ENCODE results near the gene SCLY. TPM values are rescaled to one million over a fixed set of nuclear protein-coding genes. Genes with fewer than 3 reads are reported as not detected.
"Not testable (repeated sequence)": the region's sequence is repeated elsewhere in the genome, so short reads cannot be mapped to it uniquely, and the experiment has no call there.

Gene SCLY
- 10 to 100 TPM; 21.6 to 33.9 (median 32.1) TPM for polyA plus RNA-seq (ENCODE audit: insufficient read length in 4 of 4)

- peak; percentile 76 to 95 (median 92) for DNase-seq (ENCODE audit: low read depth in 4 of 4, low spot score in 2 of 4)
Observed at GRCh38 chr2:238060542-238061314, at the start of gene SCLY. Gene SCLY (plus strand): TSS chr2:238061001. CDS start chr2:238061055, 54 bp downstream.

DNA sequence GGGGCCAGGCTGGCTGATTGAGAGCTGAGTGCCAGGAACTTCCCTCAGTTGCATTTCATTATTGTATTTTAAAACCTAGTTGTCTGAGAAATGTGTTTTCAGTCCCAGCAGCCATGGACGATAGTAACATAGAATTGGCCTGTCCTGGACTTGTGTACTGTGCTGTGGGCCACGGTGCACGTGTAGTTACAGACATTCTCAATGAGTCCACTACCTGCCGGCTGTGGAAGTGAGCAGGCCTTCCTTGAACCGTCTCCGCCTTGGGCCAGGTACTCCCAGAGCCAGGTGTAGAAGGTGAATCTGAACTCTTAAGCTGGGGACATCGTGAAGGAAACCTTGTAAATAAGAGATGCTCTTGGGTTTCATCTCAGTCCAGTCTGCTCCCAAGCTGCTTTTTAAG is 47.0 kb upstream of the SCLY start:
- no peak for DNase-seq (ENCODE audit: low read depth in 4 of 4, low spot score in 2 of 4)

DNA sequence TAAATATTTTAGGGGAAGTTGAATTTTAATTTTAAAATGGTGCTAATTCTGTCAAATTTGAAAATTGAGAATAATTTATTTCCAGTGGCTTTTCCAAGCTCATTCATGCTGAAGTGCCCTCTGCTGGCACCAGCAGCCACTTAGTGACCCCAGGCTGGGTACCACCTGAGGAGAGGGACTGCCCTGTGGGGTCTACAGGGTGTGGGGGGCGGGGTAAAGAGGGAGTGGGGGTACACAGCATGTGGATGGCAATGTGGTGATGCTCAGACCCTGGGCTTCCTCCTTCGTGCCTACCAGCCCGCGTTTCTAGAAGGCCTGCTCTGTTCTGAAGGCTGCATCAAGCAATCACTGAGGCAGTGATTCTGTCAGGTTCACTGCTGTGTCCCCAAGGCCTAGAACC is 45.1 kb upstream of the SCLY start:
- DNase-seq (ENCODE audit: low read depth in 4 of 4, low spot score in 2 of 4), result no peak

DNA sequence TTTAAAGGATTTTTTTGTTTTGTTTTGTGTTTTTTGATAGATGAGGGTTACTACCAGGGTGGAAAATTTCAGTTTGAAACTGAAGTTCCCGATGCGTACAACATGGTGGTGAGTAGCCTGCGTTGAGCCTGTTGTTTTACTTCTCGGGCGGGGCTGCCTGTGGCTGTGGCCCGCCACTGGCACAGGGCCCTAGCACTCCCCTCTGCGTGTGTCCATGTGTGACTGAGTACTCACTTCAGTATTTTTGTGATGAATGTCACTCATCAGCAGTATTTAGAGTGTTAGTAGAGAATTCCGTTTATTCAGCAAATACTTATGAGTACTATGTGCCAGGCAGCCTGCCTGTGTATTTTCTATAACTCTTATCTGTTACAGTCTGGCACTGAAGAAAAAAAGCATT is 44.3 kb upstream of the SCLY start:
- no peak for DNase-seq (ENCODE audit: low read depth in 4 of 4, low spot score in 2 of 4)

DNA sequence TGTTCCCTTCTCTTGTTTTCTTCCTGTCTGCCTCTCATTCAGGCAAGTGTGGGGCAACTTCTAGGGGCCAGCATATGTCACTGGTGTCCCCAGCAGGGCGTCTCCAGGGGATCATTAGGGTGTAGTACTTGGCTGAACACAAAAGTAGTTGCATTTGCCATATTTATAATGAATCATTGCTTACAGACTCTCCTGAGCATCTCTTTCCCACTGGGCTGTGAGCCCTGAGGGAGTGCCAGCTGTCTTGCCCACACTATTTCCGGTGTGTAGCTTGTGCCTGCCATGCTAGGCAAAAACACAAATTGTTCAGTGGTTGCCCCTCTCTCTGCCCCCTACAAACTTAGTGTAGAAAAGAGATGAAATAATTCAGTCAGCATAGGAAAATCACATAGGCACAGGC is 40.8 kb upstream of the SCLY start:
- no peak for DNase-seq (ENCODE audit: low read depth in 4 of 4, low spot score in 2 of 4)

GRCh38 chr2:238020816-238021215 is 40.0 kb upstream of the SCLY start:
- no peak for DNase-seq (ENCODE audit: low read depth in 4 of 4, low spot score in 2 of 4)

DNA sequence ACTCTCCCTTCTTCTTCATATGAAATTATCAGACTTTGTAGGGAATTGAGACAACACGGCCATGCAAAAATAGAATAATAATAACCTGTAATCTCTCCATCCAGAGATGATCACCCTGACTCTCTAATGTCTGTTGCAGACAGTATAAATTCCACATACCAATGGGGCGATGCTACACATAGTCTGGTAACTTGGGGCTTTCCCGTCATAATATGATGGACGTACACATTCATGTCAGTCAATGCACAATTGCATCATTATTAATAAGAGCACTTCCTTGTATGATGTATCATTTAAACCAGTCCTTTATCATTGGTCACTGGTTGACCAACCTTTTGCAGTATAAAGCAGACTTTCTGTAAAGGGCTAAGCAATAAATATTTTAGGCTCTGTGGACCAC is 39.5 kb upstream of the SCLY start:
- DNase-seq (ENCODE audit: low read depth in 4 of 4, low spot score in 2 of 4), result no peak

DNA sequence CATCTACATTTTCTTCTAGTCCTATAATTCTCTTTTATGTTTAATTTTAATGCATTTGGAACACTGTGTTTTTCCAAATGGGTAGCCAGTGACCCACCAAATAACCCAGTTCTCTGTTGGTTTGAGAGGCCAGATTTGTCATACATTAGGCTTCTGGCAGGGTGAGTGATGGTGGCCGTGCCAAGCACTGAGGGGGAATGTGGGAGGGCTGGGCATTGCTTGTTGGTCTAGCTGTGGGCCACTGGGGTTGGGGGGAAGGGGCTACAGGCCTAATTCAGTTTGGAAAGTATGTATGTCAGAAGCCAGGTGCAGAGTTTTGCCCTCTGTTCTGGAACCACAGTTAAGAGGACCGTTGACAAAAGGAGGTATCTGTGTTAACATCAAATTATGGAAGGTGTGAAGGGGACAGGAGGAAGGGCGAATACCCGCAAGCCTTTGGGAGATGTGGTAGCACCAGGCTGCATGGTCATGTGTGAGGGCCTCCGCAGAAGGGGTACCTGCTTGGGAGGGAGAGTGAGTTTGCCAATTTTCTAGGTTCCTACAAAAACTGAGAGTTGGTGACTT is 38.1 kb upstream of the SCLY start:
- no peak for DNase-seq (ENCODE audit: low read depth in 4 of 4, low spot score in 2 of 4)

GRCh38 chr2:238023608-238024007 is 37.2 kb upstream of the SCLY start:
- no peak for DNase-seq (ENCODE audit: low read depth in 4 of 4, low spot score in 2 of 4)

- no peak for DNase-seq (ENCODE audit: low read depth in 4 of 4, low spot score in 2 of 4)
Observed at GRCh38 chr2:238024986-238025385, 35.8 kb upstream of the SCLY start.

- no peak for DNase-seq (ENCODE audit: low read depth in 4 of 4, low spot score in 2 of 4)
Observed at GRCh38 chr2:238025741-238026360, 35.0 kb upstream of the SCLY start.

DNA sequence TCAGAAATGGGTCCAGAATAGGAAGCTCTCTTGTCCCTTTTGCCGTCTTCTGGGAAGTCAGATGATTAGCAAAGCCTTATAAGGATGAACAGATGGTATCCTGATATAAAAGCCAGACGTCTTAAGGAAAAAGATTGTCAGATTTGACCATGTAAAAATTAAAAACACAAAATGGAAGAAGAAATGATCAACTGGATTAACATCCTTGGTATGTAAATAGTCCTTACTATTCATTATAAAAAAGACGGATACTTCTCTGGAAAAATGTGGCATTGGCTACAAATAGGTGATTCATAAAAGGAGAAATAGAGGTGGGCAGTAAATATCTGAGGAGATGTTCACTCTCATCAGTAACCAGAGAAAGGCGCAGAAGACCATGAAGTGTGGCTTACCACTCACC is 33.7 kb upstream of the SCLY start:
- DNase-seq (ENCODE audit: low read depth in 4 of 4, low spot score in 2 of 4), result no peak

DNA sequence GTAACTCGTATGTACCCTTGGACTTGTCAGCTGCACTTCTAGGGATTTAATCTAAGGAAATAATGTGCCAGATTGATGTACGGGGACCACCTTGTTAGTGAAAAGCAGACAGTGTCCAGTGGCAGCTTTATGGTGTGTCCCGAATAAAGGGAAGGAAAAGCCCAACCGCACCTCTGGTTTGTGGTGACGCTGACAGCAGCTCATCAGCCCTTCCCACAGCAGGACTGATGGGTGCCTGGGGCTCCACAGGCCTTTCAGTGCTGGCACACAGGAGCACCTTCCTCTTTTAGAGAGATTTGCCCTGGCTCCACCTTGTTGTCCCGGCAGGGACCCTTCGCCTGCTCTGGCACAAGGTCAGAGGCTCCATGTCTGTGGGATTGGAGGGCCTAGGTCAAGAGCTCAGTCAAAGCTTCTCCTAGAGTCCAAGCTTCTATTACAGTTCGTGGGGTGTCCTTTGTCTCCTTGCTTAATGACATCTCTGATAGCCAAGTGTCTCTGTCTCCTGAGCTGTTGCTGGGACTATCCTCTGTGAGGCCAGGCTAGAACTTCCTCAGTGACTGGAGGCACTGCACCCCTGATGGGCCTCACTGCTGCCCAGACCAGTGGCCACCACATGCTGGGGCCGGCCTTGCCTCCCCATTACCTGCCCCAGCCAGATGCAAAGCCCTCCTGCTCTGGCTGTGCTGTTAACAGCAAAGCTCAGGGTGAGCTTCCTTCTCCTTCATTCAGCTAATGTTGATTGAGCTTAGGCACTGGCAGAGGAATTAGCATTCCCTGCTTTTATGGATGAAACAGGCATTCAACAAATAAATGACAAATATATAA is 33.0 kb upstream of the SCLY start:
- no peak for DNase-seq (ENCODE audit: low read depth in 4 of 4, low spot score in 2 of 4)

- DNase-seq (ENCODE audit: low read depth in 4 of 4, low spot score in 2 of 4), result no peak
Observed at GRCh38 chr2:238029853-238030252, 30.9 kb upstream of the SCLY start.

DNA sequence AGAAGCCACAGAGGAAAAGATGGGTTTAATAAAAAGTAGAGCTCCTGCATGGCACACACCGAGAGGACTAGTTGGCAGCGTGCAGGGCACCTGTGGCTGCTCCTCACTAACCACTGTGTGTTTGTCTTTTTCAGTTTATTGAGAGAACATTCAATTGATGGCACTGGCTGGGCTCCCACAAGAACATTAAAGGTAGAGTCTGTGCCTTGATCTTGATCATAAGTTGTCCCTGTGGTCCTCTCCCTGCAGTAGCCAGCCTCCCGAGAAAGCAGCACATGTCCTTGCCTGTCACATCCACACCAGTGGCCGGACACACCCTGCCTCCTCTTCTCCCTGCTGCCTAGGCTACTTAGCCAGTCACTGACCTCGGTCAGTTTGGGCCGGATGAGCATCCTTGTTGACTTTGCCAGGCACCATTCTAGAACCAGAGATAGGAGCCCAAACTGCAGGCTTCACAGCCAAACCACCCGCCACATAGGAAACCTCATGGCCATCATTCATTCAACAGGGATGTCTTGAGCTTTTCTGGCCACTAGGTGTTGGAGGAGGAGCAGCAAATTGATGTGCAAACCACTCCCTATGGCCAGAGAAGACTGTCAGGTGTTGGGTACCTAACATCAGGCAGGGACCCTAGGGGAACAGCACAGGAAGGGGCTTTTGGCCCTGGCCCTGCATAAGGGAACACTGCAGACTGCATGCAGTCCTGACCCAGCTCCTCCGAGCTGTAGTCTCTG is 30.2 kb upstream of the SCLY start:
- DNase-seq (ENCODE audit: low read depth in 4 of 4, low spot score in 2 of 4), result no peak

- no peak for DNase-seq (ENCODE audit: low read depth in 4 of 4, low spot score in 2 of 4)
Observed at GRCh38 chr2:238031751-238032150, 29.1 kb upstream of the SCLY start.

DNA sequence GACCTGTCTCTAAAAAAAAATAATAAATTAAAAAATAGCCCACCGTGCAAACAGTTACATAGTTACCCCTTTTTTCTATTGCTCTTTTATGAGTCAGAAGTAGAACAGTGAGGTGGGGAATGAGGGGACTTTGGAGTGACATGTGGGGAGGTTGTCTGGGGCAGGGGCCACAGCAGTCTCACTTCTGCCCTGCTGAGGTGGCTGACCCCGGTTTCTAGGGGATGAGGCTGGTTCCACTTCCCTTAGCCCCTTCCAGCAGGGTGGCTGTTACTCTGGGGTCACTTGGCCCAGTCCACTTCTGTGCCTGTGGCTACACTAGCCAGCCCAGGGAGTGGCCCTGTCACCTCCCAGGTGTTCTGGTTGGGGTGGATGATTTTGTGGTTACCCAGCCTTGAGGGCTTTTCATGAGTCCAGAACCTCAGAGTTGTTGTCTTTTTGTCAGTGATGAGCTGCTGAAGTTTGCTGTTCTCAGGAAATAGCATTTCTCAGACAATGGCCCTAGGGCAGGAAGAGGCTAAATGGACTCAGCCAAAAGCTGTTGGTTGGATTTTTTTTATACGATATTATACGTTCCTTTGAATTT is 28.0 kb upstream of the SCLY start:
- no peak for DNase-seq (ENCODE audit: low read depth in 4 of 4, low spot score in 2 of 4)

GRCh38 chr2:238033991-238034390 is 26.8 kb upstream of the SCLY start:
- DNase-seq (ENCODE audit: low read depth in 4 of 4, low spot score in 2 of 4), result not testable (repeated sequence)

DNA sequence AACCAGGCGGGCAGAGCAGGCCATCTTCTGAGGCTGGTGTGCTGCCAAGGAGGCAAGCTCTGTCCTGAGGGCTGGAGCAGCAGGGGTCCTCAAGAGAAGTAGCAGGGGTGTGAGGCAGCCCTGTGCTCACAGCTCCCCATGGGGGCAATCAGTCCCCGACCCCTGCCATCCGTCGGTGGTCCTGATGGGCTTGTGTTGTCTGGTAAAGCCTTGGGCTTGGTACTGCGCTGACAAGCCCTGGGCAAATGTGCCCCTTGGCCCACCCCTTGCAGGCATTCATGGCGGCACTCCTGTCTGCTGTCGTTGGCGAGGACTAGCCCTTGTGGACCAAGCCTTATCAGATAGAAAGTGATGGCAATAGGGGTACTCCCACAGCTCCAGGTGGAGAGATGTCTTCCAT is 22.6 kb upstream of the SCLY start:
- DNase-seq (ENCODE audit: low read depth in 4 of 4, low spot score in 2 of 4), result no peak

DNA sequence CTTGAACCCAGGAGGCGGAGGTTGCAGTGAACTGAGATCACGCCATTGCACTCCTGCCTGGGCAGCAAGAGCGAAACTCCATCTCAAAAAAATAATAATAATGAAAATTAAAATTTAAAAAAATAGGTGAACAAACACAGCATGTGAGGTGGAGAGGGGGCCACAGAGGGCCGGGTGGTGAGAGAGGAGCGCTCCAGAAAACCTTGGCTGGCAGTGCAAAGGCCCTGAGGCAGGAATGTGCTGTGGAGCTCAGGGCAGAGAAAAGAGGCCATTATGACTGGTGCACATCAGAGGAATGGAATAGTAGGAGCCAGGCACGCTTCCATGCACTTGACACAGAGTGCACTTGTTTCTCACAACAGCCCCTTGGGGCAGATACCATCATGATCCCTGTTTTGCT is 21.6 kb upstream of the SCLY start:
- no peak for DNase-seq (ENCODE audit: low read depth in 4 of 4, low spot score in 2 of 4)

All from left renal cortex interstitium (tissue), 4 donors.